Erythroblast (primary cell): ENCODE data around the gene ST6GALNAC3.

Experiments
- DNase-seq, 2 experiments: peaks; one replicate each; lab custom pipeline; 2025; lab: John Stamatoyannopoulos, UW
- GATA1 ChIP-seq: IDR thresholded peaks from 2 replicates; pipeline ENCODE4 v1.6.1; 2011; ENCODE audit warnings: low read depth, mild to moderate bottlenecking, control low read depth, low read length, moderate library complexity
- POLR2A ChIP-seq: IDR thresholded peaks from 2 replicates; pipeline ENCODE4 v1.6.1; 2011; ENCODE audit warnings: mild to moderate bottlenecking, low read length

ST6GALNAC3 gene

GRCh38 chr1:76054359-76054758 is 20.2 kb upstream of the ST6GALNAC3 start:
- TF ChIP-seq GATA1 = no peak
- TF ChIP-seq POLR2A = no peak
- DNase-seq = no peak

- TF ChIP-seq GATA1 (no peak), POLR2A (no peak)
These were observed 18.6 kb upstream of the ST6GALNAC3 start for GRCh38 chr1:76055987-76056386.

DNA sequence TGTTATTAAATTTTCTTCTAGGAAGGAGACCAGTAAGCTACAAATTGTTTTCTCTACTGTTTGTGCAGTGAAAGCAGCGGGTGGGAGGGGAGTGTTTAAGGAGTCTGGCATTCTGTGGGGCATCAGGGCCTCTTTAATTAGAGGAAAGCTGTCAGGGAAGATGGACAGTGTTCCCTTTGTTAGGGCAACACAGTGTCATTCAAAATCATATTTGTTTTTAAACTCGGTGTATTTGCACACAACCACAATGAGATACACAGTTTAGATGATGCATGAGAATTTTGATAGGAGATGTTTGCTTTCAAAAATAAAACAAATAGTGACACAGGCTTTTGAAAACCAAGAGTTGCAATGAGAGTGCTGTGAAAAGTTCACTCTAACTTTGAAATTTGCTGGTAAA is 15.1 kb upstream of the ST6GALNAC3 start:
- no peak for TF ChIP-seq GATA1
- no peak for TF ChIP-seq POLR2A
- DNase-seq = no peak

More at GRCh38 chr1:76055987-76056386, 18.6 kb upstream of the ST6GALNAC3 start:
- no peak for DNase-seq

DNA sequence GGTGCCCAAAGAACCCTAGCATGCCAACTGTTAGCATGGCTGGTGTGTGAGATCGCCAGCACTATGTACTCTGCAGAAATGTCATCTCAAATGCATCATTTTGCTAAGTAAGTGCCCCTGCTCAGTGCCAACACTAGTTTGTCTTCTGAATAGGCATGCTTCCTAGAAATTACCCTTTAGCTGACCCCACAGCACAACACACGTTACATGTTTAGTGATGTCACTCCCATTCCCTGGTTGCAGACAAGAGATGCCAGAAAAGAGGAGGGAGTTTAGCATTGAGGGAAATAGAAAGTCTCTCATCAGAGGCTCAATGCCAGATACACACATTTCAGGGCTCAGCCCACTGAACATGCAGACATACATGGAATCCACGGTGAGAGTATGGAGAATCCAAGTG is 9.3 kb upstream of the ST6GALNAC3 start:
- no peak for DNase-seq
- TF ChIP-seq GATA1 (no peak), POLR2A (no peak)

DNA sequence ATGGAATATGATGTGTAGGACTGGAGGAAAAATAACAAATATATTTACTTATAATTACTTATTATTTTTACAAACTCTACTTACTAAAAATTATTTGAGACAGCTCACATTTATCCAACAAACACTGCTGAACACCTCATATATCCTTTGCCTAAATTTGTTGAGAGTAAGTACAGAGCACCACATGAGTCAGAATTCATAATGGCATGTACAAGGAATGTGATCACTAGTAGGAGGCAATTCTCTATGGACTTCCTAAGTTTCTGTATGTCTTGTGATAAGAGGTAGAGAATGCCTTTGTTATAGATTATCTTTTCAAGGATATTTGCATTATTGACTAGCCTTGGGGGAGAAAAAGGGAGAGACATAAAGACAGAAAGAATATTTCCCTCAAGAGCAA is 8.2 kb upstream of the ST6GALNAC3 start:
- TF ChIP-seq GATA1 (no peak), POLR2A (no peak)

GRCh38 chr1:76068542-76068941 is 6.0 kb upstream of the ST6GALNAC3 start:
- TF ChIP-seq POLR2A (no peak), GATA1 (no peak)
- no peak for DNase-seq

More for the DNA sequence above, 8.2 kb upstream of the ST6GALNAC3 start:
- no peak for DNase-seq

DNA sequence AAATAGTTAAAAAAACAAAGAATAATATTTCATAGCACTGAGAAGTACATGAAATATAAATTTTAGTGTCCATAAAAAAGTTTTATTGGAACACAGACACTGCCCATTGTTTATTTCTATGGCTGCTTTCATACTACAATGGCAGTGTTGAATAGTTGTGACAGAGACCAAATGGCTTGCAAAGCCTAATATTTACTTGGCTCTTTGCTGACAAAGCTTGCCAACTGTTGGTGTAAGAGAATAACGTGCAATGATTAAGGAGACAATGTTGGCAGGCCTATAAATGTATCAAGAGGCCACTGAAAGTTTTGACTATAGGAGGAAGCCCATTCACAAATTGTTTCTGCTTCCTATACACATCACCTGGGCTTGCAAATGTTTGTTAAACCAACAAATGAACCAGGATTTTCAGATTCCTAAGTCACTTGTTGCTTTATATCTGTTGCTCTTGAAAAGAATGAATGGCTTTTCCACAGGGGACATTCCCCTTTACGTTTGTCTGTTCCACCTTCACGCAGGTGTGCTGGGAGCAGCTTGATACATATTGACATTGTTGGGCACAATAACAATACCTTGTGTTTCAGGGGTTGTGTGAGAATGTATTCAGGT is 5.5 kb upstream of the ST6GALNAC3 start:
- no peak for DNase-seq
- TF ChIP-seq POLR2A (no peak), GATA1 (no peak)

- DNase-seq = no peak
- no peak for TF ChIP-seq POLR2A
These were observed 4.0 kb upstream of the ST6GALNAC3 start for GRCh38 chr1:76070538-76070937.

DNA sequence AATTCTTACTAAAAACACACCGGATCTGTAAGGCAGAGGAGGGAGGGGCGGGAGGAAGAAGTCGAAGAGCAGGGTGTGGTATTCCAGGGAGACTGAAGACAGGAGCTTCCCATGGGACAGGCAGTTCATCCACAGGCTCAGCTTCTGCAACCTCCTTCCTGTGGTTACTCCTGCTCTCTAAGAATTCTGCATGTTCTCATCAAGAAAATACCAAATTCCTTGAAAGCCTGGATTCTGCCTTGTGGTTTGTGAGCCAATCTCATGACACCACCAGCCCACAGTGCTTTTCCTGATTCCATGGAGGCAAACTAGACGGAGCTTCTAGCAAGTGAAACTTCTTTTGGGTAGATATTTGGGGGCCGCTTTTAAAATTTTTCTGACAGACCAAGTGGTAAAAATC is 1.1 kb upstream of the ST6GALNAC3 start:
- no peak for DNase-seq
- TF ChIP-seq GATA1 (no peak), POLR2A (no peak)

DNA sequence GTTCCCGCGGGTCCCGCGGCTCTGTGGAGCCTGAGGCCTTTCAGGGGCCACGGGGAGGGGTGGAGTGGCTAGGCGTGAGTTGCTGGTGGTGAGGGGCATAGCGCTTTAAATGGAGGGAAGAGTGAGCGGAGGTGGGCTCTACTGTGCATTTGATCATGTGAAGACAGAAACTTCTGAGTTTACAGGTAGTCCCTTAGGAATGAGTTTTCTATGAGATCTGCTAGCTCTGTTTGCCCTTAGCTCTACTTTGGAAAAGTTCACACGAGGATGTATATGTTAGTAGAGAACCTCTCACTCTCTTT is 593 bp downstream of the ST6GALNAC3 start:
- DNase-seq = no peak
- TF ChIP-seq GATA1 (no peak), POLR2A (no peak)

DNA sequence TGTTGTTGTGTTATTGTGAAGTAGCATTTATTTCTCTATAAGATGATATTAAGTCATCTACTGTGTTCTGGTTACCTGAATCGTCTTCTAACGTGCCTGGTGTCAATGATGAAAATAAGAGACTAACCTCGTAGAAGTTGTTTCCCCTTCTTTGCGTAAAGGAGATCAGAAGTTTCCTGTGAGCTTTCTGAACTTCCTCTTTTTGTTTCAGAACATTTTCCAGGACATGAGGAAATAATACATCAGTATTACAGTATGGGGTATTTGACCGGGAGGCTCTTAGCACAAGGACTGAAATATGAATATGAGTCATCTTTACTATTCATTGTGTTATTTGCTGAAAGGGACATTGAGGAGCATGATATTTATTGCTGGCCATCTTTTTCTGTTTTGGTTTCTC is 1.3 kb downstream of the ST6GALNAC3 start:
- TF ChIP-seq POLR2A = no peak
- no peak for TF ChIP-seq GATA1
- peak in 1 of 2 experiments; percentile 7 for DNase-seq

DNA sequence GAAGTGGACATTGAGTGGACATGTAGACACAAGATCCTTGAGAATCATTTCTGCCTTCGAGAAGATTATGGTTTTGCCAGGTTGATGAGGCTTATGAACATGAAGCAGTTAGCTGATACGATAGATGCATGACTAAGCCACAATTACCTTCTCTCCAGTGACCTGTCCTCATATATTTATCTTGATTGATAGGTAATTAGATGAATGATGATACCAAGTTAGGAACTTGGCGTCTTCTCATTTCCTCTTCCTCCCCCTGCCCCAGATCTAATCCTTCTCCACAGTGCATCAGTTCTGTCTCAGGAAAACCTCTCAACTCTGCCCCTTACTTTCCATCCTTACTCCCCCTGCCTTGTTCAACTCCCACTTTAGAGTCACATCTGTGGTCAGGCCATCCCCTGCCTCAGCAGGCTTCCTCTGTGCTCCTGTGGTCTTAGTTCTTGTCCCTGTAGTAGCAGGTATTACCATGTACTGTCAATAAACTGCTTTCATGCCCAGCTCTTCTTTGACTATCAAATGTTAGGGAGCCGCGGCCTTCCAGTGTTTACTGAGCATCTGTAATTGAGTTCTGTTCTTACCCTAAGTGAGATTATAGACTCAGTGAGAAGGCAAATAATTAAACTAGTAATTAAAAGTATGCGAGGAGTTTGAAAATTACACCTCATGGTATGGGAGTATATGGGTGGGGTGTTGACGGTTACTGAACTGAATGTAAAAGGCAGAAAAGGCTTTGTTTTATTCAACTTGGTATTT is 5.1 kb downstream of the ST6GALNAC3 start:
- no peak for DNase-seq
- TF ChIP-seq GATA1 (no peak), POLR2A (no peak)

DNA sequence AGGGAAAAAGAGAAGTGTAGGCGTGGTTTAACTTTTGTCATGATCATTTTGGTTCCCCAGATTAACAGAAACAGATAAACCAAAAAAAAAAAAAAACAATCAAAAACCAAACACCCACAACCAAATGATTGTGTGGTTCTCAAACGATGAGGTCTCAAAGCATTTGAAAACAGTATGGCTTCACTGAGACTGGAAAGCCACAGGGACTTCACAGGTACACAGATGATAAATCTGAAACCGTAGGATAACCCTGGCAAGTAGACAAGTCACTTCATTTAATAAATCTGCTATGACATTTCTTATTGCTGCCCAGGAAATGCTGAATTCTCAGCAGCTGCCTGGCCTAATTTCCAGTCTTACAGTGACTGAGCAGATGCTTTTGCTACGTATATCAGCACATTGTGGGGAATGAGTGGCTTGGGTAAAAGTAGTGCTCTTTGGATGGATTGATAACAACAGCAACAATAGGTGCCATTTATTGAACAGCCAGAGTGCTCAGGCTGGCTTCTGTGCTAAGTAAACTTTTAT is 6.1 kb downstream of the ST6GALNAC3 start:
- no peak for DNase-seq
- TF ChIP-seq POLR2A (no peak), GATA1 (no peak)

GRCh38 chr1:76082062-76082461 is 7.5 kb downstream of the ST6GALNAC3 start:
- no peak for DNase-seq

GRCh38 chr1:76083189-76083588 is 8.6 kb downstream of the ST6GALNAC3 start:
- DNase-seq = no peak

More at GRCh38 chr1:76082062-76082461, 7.5 kb downstream of the ST6GALNAC3 start:
- TF ChIP-seq POLR2A (no peak), GATA1 (no peak)

More at GRCh38 chr1:76083189-76083588, 8.6 kb downstream of the ST6GALNAC3 start:
- TF ChIP-seq POLR2A (no peak), GATA1 (no peak)
